Activated CD8-positive, alpha-beta memory T cell treated with anti-CD3 and anti-CD28 coated beads for 36 hours (primary cell): ENCODE results near the gene STX12. TPM values are rescaled to one million over a fixed set of nuclear protein-coding genes. Genes with fewer than 3 reads are reported as not detected.
"Not testable (repeated sequence)": the region's sequence is repeated elsewhere in the genome, so short reads cannot be mapped to it uniquely, and the experiment has no call there.

Experiments used
- CTCF ChIA-PET: fragments of 350-600 bp; sonication (Branson Sonifier 250); formaldehyde crosslinking; loops from one replicate; lab custom pipeline; 2021; ENCODE audit warnings: antibody characterized with exemption; lab: Charles Lee
- POLR2A ChIA-PET: fragments of 350-600 bp; sonication (Branson Sonifier 250); formaldehyde crosslinking; loops from one replicate; lab custom pipeline; 2021; ENCODE audit warnings: antibody characterized with exemption; lab: Charles Lee
- total RNA-seq, 2 experiments: library from RNA; stranded (reverse); gene quantifications; one replicate each; pipeline ENCODE4 v1.2.3, GENCODE V29; 2021

STX12 gene
- total RNA-seq, 2 experiments from 2014 or later = 20.8 to 21.1 TPM

DNA sequence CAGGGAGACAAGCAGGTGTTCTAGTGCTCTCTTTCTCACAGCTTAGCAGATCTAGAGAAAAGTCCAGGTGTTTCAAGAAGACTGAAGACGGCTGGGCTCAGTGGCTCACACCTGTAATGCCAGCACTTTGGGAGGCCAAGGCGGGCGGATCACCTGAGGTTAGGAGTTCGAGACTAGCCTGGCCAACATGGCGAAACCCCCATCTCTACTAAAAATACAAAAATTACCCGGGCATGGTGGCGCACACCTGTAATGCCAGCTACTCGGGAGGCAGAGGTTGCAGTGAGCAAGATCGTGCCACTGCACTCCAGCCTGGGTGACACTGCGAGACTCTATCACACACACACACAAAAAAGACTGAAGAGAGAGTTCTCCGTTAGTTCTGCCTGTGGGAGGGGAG lies 84.5 kb downstream of the STX12 start:
- POLR2A ChIA-PET = not testable (repeated sequence)
- CTCF ChIA-PET = interaction anchor here (0.6 to 3.1 kb wide), 21 partner anchors 8 to 784 kb away, joined by 3 to 20 read pairs (median 4); partner anchors contain the start of genes EYA3 and SMPDL3B

GRCh38 chr1:27858072-27858948 lies 85.3 kb downstream of the STX12 start:
- ChIA-PET CTCF (interaction anchor here (0.6 to 3.1 kb wide), 20 partner anchors 9 to 783 kb away, joined by 3 to 20 read pairs (median 4); partner anchors contain the start of genes EYA3 and SMPDL3B), POLR2A (no interaction called here)

DNA sequence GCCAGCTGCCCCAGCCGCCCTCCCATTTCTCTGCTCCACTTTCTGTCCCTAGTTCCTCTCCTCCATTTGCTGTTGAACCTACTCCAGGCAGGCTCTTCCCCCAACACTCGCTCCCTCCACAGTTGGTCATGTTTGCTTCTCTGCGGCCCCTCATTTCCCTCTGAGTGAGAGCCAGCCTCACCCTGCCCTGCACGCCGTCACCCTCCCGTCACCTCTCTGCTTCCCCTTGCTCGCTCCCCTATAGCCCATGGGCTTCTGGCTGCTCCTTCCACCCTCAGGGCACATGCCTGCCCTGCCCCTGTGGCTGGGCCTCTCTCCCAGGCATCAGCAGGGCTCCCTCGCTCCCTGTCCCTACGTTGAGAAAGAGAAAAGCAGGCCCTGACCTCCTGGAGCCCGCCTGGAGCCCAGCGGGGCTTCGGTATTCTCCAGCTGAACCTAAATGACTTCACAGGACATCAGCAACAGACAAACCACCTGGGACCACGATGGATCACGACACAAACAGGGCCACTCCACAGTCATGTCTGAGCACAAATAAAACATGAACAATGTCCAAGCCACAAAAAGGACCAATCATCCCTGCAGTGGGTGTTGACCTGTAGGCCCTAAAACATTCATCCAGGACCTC lies 86.0 kb downstream of the STX12 start:
- ChIA-PET POLR2A (interaction anchor here (0.6 kb wide), 1 partner anchor 470 kb away, joined by 3 read pairs; no protein-coding TSS in a partner anchor), CTCF (interaction anchor here (1.5 to 3.1 kb wide), 4 partner anchors 15 to 121 kb away, joined by 3 to 20 read pairs (median 5); no protein-coding TSS in a partner anchor)

- ChIA-PET CTCF (no interaction called here), POLR2A (interaction anchor here (0.5 kb wide), 1 partner anchor 26 kb away, joined by 4 read pairs; no protein-coding TSS in a partner anchor)
Observed at GRCh38 chr1:27861436-27861835, 88.4 kb downstream of the STX12 start.

DNA sequence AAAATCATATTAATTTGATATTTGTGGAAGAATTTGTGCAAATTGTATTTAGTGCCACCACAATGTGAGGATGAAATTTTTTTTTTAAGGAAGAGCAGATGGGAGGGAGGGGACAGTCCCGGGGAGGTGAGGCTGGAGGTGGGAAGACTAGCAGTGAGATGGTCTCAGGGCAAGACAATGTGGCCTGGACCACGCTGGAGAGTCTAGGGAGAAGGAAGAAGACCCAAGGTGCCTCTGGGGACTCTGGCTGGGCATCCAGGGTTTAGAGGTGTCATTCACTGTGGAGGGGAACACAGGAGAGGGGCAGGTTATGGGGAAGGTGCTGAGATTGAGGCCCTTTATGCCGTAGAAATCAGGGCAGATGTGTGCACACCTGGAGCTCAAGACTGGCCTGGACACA lies 89.0 kb downstream of the STX12 start:
- CTCF ChIA-PET = no interaction called here

DNA sequence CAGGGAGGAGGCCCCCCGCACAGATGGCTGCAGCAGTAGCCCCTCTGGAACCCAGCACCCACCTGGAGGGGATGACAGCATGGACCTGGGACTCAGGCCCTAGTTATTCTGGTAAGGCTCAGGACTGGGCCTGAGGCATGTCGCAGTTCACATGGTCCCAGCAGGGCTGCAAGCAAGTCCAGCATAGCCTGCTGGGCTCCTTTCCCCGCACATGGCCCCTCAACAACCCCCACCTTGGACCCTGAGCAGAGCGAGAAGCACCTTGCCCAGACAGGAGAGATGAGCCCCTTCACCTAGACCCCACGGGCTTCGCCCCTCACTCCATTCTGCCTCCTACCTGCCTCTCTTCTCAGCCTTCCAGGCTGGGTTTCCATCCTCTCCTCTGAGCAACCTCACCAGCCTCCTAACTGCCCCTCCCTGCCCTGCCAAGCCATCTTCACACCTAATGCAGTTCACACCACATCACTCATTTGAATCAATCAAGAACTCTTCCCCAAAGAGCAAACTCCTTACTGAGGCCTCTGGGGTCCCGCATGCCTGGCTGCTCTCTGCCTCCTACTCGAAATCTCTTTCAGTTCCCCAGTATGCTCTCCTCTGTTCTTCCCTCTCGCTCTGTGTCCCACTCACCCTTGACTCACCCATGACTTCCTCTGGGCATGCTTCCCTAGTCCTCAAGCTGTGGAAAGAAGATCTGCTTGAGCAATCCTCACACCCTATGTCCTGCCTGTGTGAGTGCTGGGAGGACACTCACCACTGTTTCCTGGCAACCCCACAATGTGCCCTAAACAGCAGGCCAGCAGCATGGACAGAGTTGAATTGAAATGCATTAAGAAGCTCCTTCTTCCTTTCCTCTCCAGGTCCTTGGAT lies 89.9 kb downstream of the STX12 start:
- POLR2A ChIA-PET = no interaction called here
- CTCF ChIA-PET = interaction anchor here (1.3 kb wide), 1 partner anchor 78 kb away, joined by 3 read pairs; no protein-coding TSS in a partner anchor

More for the DNA sequence above, 89.0 kb downstream of the STX12 start:
- POLR2A ChIA-PET = interaction anchor here (0.5 kb wide), 1 partner anchor 26 kb away, joined by 4 read pairs; no protein-coding TSS in a partner anchor

- ChIA-PET POLR2A (no interaction called here), CTCF (interaction anchor here (0.7 to 1.3 kb wide), 3 partner anchors 14 to 77 kb away, joined by 3 read pairs; no protein-coding TSS in a partner anchor)
Observed at GRCh38 chr1:27863538-27863915, 90.5 kb downstream of the STX12 start.

DNA sequence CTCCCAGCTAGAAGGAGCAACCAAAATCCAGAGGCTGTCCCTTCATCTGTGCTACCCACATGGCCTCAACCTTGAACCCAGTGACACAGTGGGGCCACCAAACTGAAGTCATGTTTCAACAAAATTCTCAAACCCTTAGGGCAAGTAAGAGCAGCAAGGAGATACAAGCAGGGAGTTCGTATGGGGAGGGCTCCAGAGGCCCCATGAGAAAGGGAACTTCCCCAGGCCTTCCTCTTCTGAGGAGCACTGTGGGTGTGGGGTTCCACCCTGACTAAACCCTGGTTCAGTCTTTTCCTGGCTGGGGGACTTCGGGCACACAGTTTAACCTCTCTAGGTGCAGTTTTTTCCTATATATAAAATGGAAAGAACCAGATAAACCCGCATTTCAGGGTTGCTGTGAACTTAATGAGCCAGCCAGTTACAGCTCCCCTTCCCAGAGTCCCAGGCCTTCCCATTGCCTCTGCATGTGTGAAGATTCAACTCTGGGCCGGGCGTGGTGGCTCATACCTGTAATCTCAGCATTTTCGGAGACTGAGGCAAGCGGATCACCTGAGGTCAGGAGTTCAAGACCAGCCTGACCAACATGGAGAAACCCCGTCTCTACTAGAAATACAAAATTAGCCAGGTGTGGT lies 91.4 kb downstream of the STX12 start:
- ChIA-PET POLR2A (no interaction called here), CTCF (interaction anchor here (0.7 to 1.3 kb wide), 4 partner anchors 13 to 564 kb away, joined by 3 read pairs; no protein-coding TSS in a partner anchor)

- POLR2A ChIA-PET = no interaction called here
- CTCF ChIA-PET = interaction anchor here (0.6 to 1.1 kb wide), 4 partner anchors 9 to 309 kb away, joined by 3 to 6 read pairs (median 5); no protein-coding TSS in a partner anchor
Observed at GRCh38 chr1:27865821-27866220, 92.8 kb downstream of the STX12 start.

DNA sequence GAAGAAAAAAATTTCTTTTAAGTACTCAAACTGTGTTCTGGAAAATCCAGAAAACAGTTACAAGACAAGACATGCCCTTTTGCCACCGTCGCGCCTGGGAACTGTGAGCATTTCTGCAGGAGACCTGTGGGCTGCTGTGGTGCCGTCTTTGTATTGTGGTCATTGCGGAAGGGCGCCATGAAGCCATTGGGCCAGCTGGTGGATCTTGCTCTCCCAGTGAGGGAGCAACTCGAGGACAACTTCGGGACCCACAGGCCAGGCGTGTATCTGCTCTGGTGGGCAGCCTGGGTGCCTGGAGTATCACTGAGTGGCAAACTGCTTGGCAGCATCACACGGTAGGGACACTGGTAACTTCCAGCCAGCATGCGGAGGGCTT lies 95.5 kb downstream of the STX12 start:
- ChIA-PET POLR2A (interaction anchor here (0.5 to 0.6 kb wide), 2 partner anchors 35 to 95 kb away, joined by 3 to 5 read pairs; no protein-coding TSS in a partner anchor), CTCF (no interaction called here)

DNA sequence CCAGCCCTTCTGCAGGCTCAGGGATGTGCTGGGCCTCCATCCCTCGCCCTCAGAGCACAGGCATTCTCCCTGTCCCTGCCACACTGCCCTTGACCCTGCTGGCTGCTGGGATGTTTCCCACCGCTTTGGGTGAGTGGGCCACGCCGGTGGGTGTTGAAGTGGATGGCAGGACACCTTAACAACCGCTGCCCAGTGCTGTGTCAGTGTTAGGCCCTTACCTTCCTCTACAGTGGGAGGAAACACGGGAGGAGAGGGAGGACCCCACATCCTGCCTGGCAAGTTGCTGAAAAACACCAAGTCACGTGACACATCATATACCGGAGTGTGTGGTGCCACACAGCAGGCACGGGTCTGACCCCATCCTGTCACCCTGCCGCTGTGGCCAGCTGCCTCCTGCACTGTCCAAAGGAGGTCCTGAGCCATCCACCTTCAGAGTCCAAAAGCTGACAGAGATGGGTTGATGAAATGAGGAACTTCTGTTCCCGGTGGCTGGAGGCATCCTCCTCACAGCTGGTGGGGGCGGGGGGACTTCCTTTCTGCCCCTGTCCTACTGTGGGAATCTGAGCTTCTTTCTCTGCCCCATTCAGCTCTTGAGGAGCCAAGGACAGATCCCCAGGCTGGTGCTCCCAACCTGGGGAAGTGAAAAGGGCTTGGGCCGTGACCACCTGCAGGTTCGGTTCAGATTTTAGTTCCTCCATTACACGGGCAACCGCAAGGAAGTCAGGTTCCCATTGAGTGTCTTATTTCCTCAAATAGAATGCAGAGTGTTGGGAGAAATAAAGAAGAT lies 96.1 kb downstream of the STX12 start:
- ChIA-PET CTCF (no interaction called here), POLR2A (interaction anchor here (0.5 kb wide), 1 partner anchor 34 kb away, joined by 5 read pairs; no protein-coding TSS in a partner anchor)

- ChIA-PET POLR2A (no interaction called here), CTCF (no interaction called here)
Observed at GRCh38 chr1:27869719-27870085, 96.7 kb downstream of the STX12 start.

GRCh38 chr1:27871076-27871475 lies 98.1 kb downstream of the STX12 start:
- POLR2A ChIA-PET = not testable (repeated sequence)

DNA sequence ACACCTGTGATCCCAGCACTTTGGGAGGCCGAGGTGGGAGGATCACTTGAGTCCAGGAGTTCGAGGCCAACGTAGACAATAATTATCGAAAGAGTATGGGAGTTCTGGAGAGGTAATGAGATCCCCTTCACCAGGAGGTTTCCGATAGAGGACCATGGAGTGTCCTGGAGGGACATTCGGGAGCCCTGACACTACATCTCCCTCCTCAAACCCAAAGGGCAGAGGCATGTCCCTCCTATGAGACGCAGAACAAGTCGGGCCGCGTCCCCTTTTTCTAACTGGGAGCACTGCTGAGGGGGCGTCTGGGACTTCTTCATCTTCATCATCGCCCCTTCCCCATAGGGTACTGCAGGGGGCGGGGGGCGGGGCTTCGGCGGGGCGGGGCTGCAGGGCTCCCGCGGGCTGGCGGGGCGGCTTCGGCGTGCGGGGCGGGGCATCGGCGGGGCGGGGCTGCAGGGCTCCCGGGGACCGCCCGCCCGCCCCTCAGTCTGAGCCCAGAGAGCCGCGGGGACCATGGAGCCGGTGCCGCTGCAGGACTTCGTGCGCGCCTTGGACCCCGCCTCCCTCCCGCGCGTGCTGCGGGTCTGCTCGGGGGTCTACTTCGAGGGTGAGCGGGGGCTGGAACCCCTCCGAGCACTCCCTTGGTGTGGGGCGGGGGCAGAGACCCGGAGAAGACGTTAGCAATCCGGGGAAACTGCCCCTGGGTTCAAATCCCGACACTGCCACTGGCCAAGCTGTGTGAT lies 99.2 kb downstream of the STX12 start, which contains the start of gene THEMIS2:
THEMIS2 (plus strand) TSS at position 486 of the 743 bp plus-strand sequence; CDS start at position 514, 28 bp downstream.
- POLR2A ChIA-PET = no interaction called here

More at GRCh38 chr1:27871076-27871475, 98.1 kb downstream of the STX12 start:
- CTCF ChIA-PET = interaction anchor here (0.6 kb wide), 1 partner anchor 49 kb away, joined by 3 read pairs; no protein-coding TSS in a partner anchor

GRCh38 chr1:27872802-27873551 lies 100.0 kb downstream of the STX12 start:
- POLR2A ChIA-PET = no interaction called here
- CTCF ChIA-PET = interaction anchor here (1.4 kb wide), 1 partner anchor 36 kb away, joined by 4 read pairs; no protein-coding TSS in a partner anchor

More for the DNA sequence above, 99.2 kb downstream of the STX12 start, which contains the start of gene THEMIS2:
- CTCF ChIA-PET = interaction anchor here (1.4 kb wide), 1 partner anchor 37 kb away, joined by 4 read pairs; no protein-coding TSS in a partner anchor
